H1 (cell line): ENCODE measurements around the gene FOXC2. TPM values are rescaled to one million over a fixed set of nuclear protein-coding genes. Genes with fewer than 3 reads are reported as not detected.

Experiments used
- CTCF ChIA-PET: fragments of 300-600 bp; sonication (Branson Sonifier 250); formaldehyde crosslinking; loops from one replicate; lab custom pipeline; 2021; ENCODE audit not compliant: partially characterized antibody; lab: Charles Lee
- POLR2A ChIA-PET: fragments of 300-600 bp; sonication (Branson Sonifier 250); formaldehyde crosslinking; loops from one replicate; lab custom pipeline; 2021; ENCODE audit warnings: inconsistent platforms; ENCODE audit not compliant: partially characterized antibody; lab: Charles Lee
- DNase-seq, 2 experiments: peaks; one replicate each; pipeline versions ENCODE4 v3.0.0 to v3.0.0-alpha.2; 2010 to 2022; ENCODE audit warnings: low spot score in 2 of 2, low read depth in 1 of 2, mixed read lengths in 1 of 2
- FAIRE-seq: peaks from 2 replicates; lab custom pipeline; 2011; peaks lifted over from hg19 to GRCh38; lab: Jason Lieb, UNC
- H2AFZ ChIP-seq: 2 replicates; pipeline ENCODE4 v1.8.1; 2012; ENCODE audit warnings: low read length, inconsistent platforms
- H2AK5ac ChIP-seq: 2 replicates; pipeline ENCODE4 v1.6.1; 2013; ENCODE audit warnings: low read depth, low read length
- H2BK120ac ChIP-seq: replicated peaks from 2 replicates; pipeline ENCODE3; 2013; ENCODE audit warnings: low read depth, low read length, inconsistent platforms
- H2BK12ac ChIP-seq: 2 replicates; pipeline ENCODE4 v1.6.1; 2013; ENCODE audit warnings: low read depth, low read length
- H2BK15ac ChIP-seq: 2 replicates; pipeline ENCODE4 v1.6.1; 2013; ENCODE audit warnings: low read length
- H2BK20ac ChIP-seq: 2 replicates; pipeline ENCODE4 v1.6.1; 2013; ENCODE audit warnings: low read length
- H2BK5ac ChIP-seq: 2 replicates; pipeline ENCODE4 v1.6.1; 2013; ENCODE audit warnings: low read depth, low read length
- H3K14ac ChIP-seq: 2 replicates; pipeline ENCODE4 v1.6.1; 2013; ENCODE audit warnings: inconsistent platforms; ENCODE audit not compliant: insufficient read length
- H3K18ac ChIP-seq: 2 replicates; pipeline ENCODE4 v1.6.1; 2013; ENCODE audit warnings: low read length; ENCODE audit errors: extremely low read depth
- H3K23ac ChIP-seq: 2 replicates; pipeline ENCODE4 v1.6.1; 2013; ENCODE audit warnings: inconsistent platforms; ENCODE audit not compliant: insufficient read length
- H3K23me2 ChIP-seq: 2 replicates; pipeline ENCODE4 v1.6.1; 2013; ENCODE audit warnings: low read depth, low read length
- H3K27ac ChIP-seq: 2 replicates; pipeline ENCODE4 v1.6.1; 2011; ENCODE audit warnings: low read depth, low read length, inconsistent platforms
- H3K27me3 ChIP-seq, 4 experiments: replicated peaks in 1 of 4; 1 replicate in 1 of 4; 2 replicates in 3 of 4; pipeline versions ENCODE4 v1.6.1 to v1.8.1; 2011 to 2013; ENCODE audit warnings: low read length in 3 of 4, mild to moderate bottlenecking in 3 of 4, inconsistent platforms in 2 of 4, mixed read lengths in 2 of 4, moderate library complexity in 1 of 4; ENCODE audit not compliant: control insufficient read depth in 3 of 4, insufficient read depth in 3 of 4; ENCODE audit errors: extremely low read depth in 1 of 4
- H3K36me3 ChIP-seq, 4 experiments: 2 replicates each; pipeline versions ENCODE4 v1.6.1 to v1.8.1; 2011 to 2013; ENCODE audit warnings: mild to moderate bottlenecking in 4 of 4, low read length in 3 of 4, moderate library complexity in 2 of 4, control low read depth in 1 of 4, inconsistent platforms in 1 of 4; ENCODE audit not compliant: insufficient read depth in 4 of 4, control insufficient read depth in 2 of 4
- H3K4ac ChIP-seq: replicated peaks from 2 replicates; pipeline ENCODE3; 2013; ENCODE audit warnings: low read length, low read depth, mixed read lengths, inconsistent platforms; ENCODE audit not compliant: insufficient read length
- H3K4me1 ChIP-seq, 4 experiments: replicated peaks in 1 of 4; 1 replicate in 1 of 4; 2 replicates in 3 of 4; pipeline versions ENCODE4 v1.6.1 to v1.8.1; 2011 to 2013; ENCODE audit warnings: low read length in 3 of 4, inconsistent platforms in 2 of 4, mixed read lengths in 1 of 4; ENCODE audit not compliant: insufficient read depth in 4 of 4, control insufficient read depth in 3 of 4
- H3K4me2 ChIP-seq, 2 experiments: 2 replicates each; pipeline versions ENCODE4 v1.6.1 to v1.8.1; 2011 to 2013; ENCODE audit warnings: low read depth in 2 of 2, low read length in 2 of 2, control low read depth in 1 of 2, inconsistent platforms in 1 of 2, mild to moderate bottlenecking in 1 of 2; ENCODE audit not compliant: insufficient read depth in 1 of 2
- H3K4me3 ChIP-seq, 4 experiments: fragments of 200-600, 300-600 bp in 1 of 4; sonication (generic), shearing (Covaris generic), sonication (Bioruptor Twin) in 1 of 4; 2 replicates each; pipeline versions ENCODE4 v1.5.1 to v1.8.1; 2011 to 2016; ENCODE audit warnings: low read length in 4 of 4, low read depth in 3 of 4, control low read depth in 2 of 4, inconsistent platforms in 2 of 4, mild to moderate bottlenecking in 2 of 4, mixed read lengths in 1 of 4, moderate library complexity in 1 of 4; ENCODE audit not compliant: insufficient read depth in 2 of 4; ENCODE audit errors: extremely low read depth in 1 of 4
- H3K56ac ChIP-seq: replicated peaks from 2 replicates; pipeline ENCODE3; 2013; ENCODE audit warnings: low read depth, mild to moderate bottlenecking, mixed read lengths, low read length, inconsistent platforms; ENCODE audit not compliant: insufficient read length
- H3K79me1 ChIP-seq: 2 replicates; pipeline ENCODE4 v1.6.1; 2013; ENCODE audit warnings: low read depth, low read length, control low read depth
- H3K79me2 ChIP-seq, 2 experiments: 2 replicates each; pipeline versions ENCODE4 v1.6.1 to v1.8.1; 2012 to 2013; ENCODE audit warnings: low read length in 2 of 2, mild to moderate bottlenecking in 2 of 2, inconsistent platforms in 1 of 2; ENCODE audit not compliant: insufficient read depth in 2 of 2, control insufficient read depth in 1 of 2
- H3K9ac ChIP-seq, 4 experiments: replicated peaks in 1 of 4; 1 replicate in 1 of 4; 2 replicates in 3 of 4; pipeline versions ENCODE4 v1.6.1 to v1.8.1; 2011 to 2013; ENCODE audit warnings: low read depth in 3 of 4, low read length in 3 of 4, control low read depth in 2 of 4, mild to moderate bottlenecking in 2 of 4, moderate library complexity in 2 of 4, inconsistent platforms in 1 of 4; ENCODE audit errors: extremely low read depth in 1 of 4
- H3K9me3 ChIP-seq, 2 experiments: 2 replicates each; pipeline versions ENCODE4 v1.6.1 to v1.8.1; 2012 to 2013; ENCODE audit warnings: mild to moderate bottlenecking in 2 of 2, moderate library complexity in 2 of 2, control low read depth in 1 of 2, inconsistent platforms in 1 of 2, low read depth in 1 of 2, low read length in 1 of 2, mixed read lengths in 1 of 2; ENCODE audit not compliant: insufficient read depth in 2 of 2
- H4K20me1 ChIP-seq, 2 experiments: replicated peaks in 1 of 2; 2 replicates each; pipeline versions ENCODE3 to v1.8.1; 2011 to 2013; ENCODE audit warnings: inconsistent platforms in 2 of 2, low read length in 2 of 2, mild to moderate bottlenecking in 1 of 2; ENCODE audit not compliant: insufficient read depth in 2 of 2, control insufficient read depth in 1 of 2
- H4K5ac ChIP-seq: 2 replicates; pipeline ENCODE4 v1.6.1; 2013; ENCODE audit warnings: low read length, low read depth, mixed read lengths, inconsistent platforms; ENCODE audit not compliant: insufficient read length
- H4K8ac ChIP-seq: 2 replicates; pipeline ENCODE4 v1.8.0; 2013; ENCODE audit warnings: mild to moderate bottlenecking, moderate library complexity, low read length, inconsistent platforms; ENCODE audit not compliant: insufficient read depth; ENCODE audit errors: extremely low read depth
- H4K91ac ChIP-seq: replicated peaks from 2 replicates; pipeline ENCODE3; 2013; ENCODE audit warnings: low read length, mixed read lengths, inconsistent platforms; ENCODE audit not compliant: insufficient read length
- BACH1 ChIP-seq: IDR thresholded peaks from 2 replicates; pipeline ENCODE4 v1.6.1; 2012; ENCODE audit warnings: low read length, improper control_type of control experiment
- GABPA ChIP-seq: IDR thresholded peaks from 2 replicates; pipeline ENCODE4 v1.6.1; 2011; ENCODE audit warnings: mild to moderate bottlenecking, low read length, moderate library complexity, borderline replicate concordance; ENCODE audit not compliant: insufficient read depth
- MAFK ChIP-seq: IDR thresholded peaks from 2 replicates; pipeline ENCODE4 v1.6.1; 2012; ENCODE audit warnings: low read depth, mild to moderate bottlenecking, improper control_type of control experiment, low read length
- RXRA ChIP-seq: IDR thresholded peaks from 2 replicates; pipeline ENCODE4 v1.6.1; 2011; ENCODE audit warnings: low read depth, mild to moderate bottlenecking, low read length, moderate library complexity; ENCODE audit not compliant: insufficient read depth
- TAF7 ChIP-seq: optimal IDR thresholded peaks from 2 replicates; pipeline ENCODE3; 2011; ENCODE audit warnings: low read depth, mild to moderate bottlenecking, inconsistent platforms, low read length, moderate library complexity, borderline replicate concordance
- ZNF274 ChIP-seq: IDR thresholded peaks from 2 replicates; pipeline ENCODE4 v1.7.0; 2012; ENCODE audit warnings: low read length, borderline replicate concordance; ENCODE audit errors: extremely low read depth
- WGBS, 2 experiments: shearing (Covaris generic) in 1 of 2; methylation state at CpG; one replicate each; pipeline versions ENCODE4 v1.1.6 to v1.1.7; 2013 to 2015; ENCODE audit warnings: low lambda C conversion rate in 2 of 2, mixed read lengths in 2 of 2, inconsistent platforms in 1 of 2, low coverage in 1 of 2, missing lambda C conversion rate in 1 of 2; ENCODE audit not compliant: insufficient replicate concordance in 2 of 2, insufficient coverage in 1 of 2, insufficient read length in 1 of 2; ENCODE audit errors: extremely low coverage in 1 of 2, missing lambda C conversion rate in 1 of 2; 5-methylcytosine and 5-hydroxymethylcytosine counted together
- polyA plus RNA-seq, 7 experiments: library from polyadenylated mRNA; depleted of rRNA in 3 of 7; stranded (reverse) in 5 of 7; unstranded in 2 of 7; fragments of >200 nt in 5 of 7; fragments of 200-250 nt in 2 of 7; gene quantifications; 1 replicate in 5 of 7; 2 replicates in 1 of 7; 4 replicates in 1 of 7; pipeline versions ENCODE4 v1.2.1 to v1.2.3, GENCODE V29; 2011 to 2013; ENCODE audit warnings: missing spikeins in 2 of 7, mixed read lengths in 2 of 7
- total RNA-seq: library from RNA; stranded (reverse); fragmentation: NEBNext Ultra II Directional; extraction: Animal tissue kit (Norgen Biotek cat#: 25700); gene quantifications from 2 replicates; pipeline ENCODE4 v1.2.1, GENCODE V29; 2021

FOXC2 gene
- total and polyA plus RNA-seq, 2 of the 8 experiments (the other 6 are each of a cell fraction or from before 2014, with no cell fraction given) = 0.09 TPM; not detected in 1

DNA sequence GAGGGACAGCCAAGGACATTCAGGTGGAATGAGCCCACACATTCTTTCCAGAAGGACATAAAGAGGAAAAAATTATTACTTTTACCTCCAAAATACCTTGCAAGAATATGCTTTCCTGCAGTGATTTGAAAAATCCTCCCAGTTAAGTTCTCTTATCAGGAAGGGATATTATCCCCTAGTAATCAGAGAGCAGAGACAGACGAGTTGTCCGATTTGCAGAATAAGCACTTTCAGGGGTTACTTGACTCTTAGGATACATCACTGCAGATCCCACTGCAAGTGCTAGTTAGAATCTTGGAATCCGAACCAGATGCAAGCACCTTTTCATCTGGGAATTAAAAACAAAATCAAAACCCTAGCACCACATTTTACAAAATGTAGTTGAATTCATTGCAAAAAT is 45.3 kb downstream of the FOXC2 start:
- H3K79me2 ChIP-seq = no peaks in the 10 kb centered on the region
- CTCF ChIA-PET = no interaction called here
- H4K20me1 ChIP-seq = no peaks in the 10 kb centered on the region
- H3K4ac ChIP-seq = no peak overlapping the region
- H3K23ac ChIP-seq = no peak overlapping the region
- H3K9me3 ChIP-seq = no peaks in the 10 kb centered on the region
- no peak overlapping the region for H2BK5ac ChIP-seq
- no peak for TF ChIP-seq RXRA
- no peak for TF ChIP-seq GABPA
- TF ChIP-seq TAF7 = no peak
- TF ChIP-seq BACH1 = no peak
- TF ChIP-seq ZNF274 = no peak
- TF ChIP-seq MAFK = no peak
- TF ChIP-seq, all 59 proteins: peak for 0
- Histone ChIP-seq H3K79me1 (no peaks in the 10 kb centered on the region), H3K14ac (no peak overlapping the region), H2AK5ac (no peak overlapping the region), H3K27ac (no peak overlapping the region), H3K9ac (no peak overlapping the region), H2AFZ (no peak overlapping the region), H2BK12ac (no peak overlapping the region), H3K27me3 (no peaks in the 10 kb centered on the region), H3K56ac (no peak overlapping the region), H2BK120ac (no peak overlapping the region), H3K23me2 (no peaks in the 10 kb centered on the region), H4K91ac (no peak overlapping the region), H3K36me3 (no peaks in the 10 kb centered on the region), H3K4me2 (no peak overlapping the region), H4K8ac (no peak overlapping the region), H2BK20ac (no peak overlapping the region), H3K4me3 (no peak overlapping the region), H4K5ac (no peak overlapping the region), H3K4me1 (peaks cover 0 to 5% (median 0%) of the 10 kb centered on the region in 4 experiments; a peak in 1 of 7 replicates), H2BK15ac (no peak overlapping the region), H3K18ac (no peak overlapping the region)
- no peak for FAIRE-seq
- no peak for DNase-seq
- WGBS, 2 experiments = 98% methylated on average over 3 of the region's 3 CpGs; no CpG with 5 or more reads in 1 of the 2 experiments
- POLR2A ChIA-PET = no interaction called here
